B cell (primary cell): ENCODE measurements around the gene SRP54. TPM values are rescaled to one million over a fixed set of nuclear protein-coding genes. Genes with fewer than 3 reads are reported as not detected.

Experiments used
- ATAC-seq: fragments of 200-7000 bp; cut with Tn5 transposase; one replicate; pipeline ENCODE4 v1.10.0; 2021; ENCODE audit warnings: low read depth, mild to moderate bottlenecking, moderate number of reproducible peaks, moderate library complexity
- CTCF ChIA-PET: fragments of 350-600 bp; sonication (Branson Sonifier 250); formaldehyde crosslinking; loops from one replicate; lab custom pipeline; 2021; ENCODE audit warnings: antibody characterized with exemption, inconsistent platforms; lab: Charles Lee
- POLR2A ChIA-PET: fragments of 350-600 bp; sonication (Branson Sonifier 250); formaldehyde crosslinking; loops from one replicate; lab custom pipeline; 2021; ENCODE audit warnings: antibody characterized with exemption; lab: Charles Lee
- DNase-seq: peaks from one replicate; pipeline ENCODE4 v3.0.0; 2013
- H2AFZ ChIP-seq: 2 replicates; pipeline ENCODE4 v1.6.1; 2012; ENCODE audit warnings: mild to moderate bottlenecking, low read depth, low read length; ENCODE audit not compliant: insufficient read depth, poor library complexity, severe bottlenecking
- H3K27ac ChIP-seq, 2 donors: 1 replicate in 1 of 2; 2 replicates in 1 of 2; pipeline ENCODE4 v1.5.1; 2012 to 2013; ENCODE audit warnings: low read length in 2 of 2, mild to moderate bottlenecking in 2 of 2, moderate library complexity in 1 of 2
- H3K27me3 ChIP-seq, 4 experiments: fragments of 200-600 bp in 1 of 4; sonication (generic) in 1 of 4; replicated peaks in 1 of 4; 1 replicate in 2 of 4; 2 replicates in 2 of 4; pipeline versions ENCODE4 v1.6.1 to v1.7.0; 2013 to 2016; ENCODE audit warnings: low read length in 3 of 4, mild to moderate bottlenecking in 2 of 4, mixed read lengths in 1 of 4, moderate library complexity in 1 of 4; ENCODE audit not compliant: insufficient read depth in 4 of 4, control insufficient read depth in 3 of 4; ENCODE audit errors: control extremely low read depth in 1 of 4
- H3K36me3 ChIP-seq, 2 experiments: replicated peaks in 1 of 2; 1 replicate in 1 of 2; 2 replicates in 1 of 2; pipeline versions ENCODE4 v1.6.1 to v1.7.1; 2013; ENCODE audit warnings: low read length in 1 of 2; ENCODE audit not compliant: insufficient read depth in 2 of 2, control insufficient read depth in 1 of 2; ENCODE audit errors: control extremely low read depth in 1 of 2, extremely low read depth in 1 of 2
- H3K4me1 ChIP-seq, 2 donors: fragments of 200-600 bp in 1 of 2; sonication (generic) in 1 of 2; 1 replicate in 1 of 2; 2 replicates in 1 of 2; pipeline versions ENCODE4 v1.5.1 to v1.6.1; 2013 to 2017; ENCODE audit warnings: low read length in 2 of 2; ENCODE audit not compliant: control insufficient read depth in 2 of 2, insufficient read depth in 2 of 2
- H3K4me2 ChIP-seq: replicated peaks from 2 replicates; pipeline ENCODE3; 2012; ENCODE audit warnings: mild to moderate bottlenecking, low read depth, low read length; ENCODE audit not compliant: poor library complexity, severe bottlenecking
- H3K4me3 ChIP-seq, 5 experiments: fragments of 200-600 bp in 1 of 5; sonication (generic) in 1 of 5; 1 replicate in 3 of 5; 2 replicates in 2 of 5; pipeline versions ENCODE4 v1.5.1 to v1.7.0; 2011 to 2016; ENCODE audit warnings: low read length in 4 of 5, mild to moderate bottlenecking in 4 of 5, low read depth in 2 of 5, control low read depth in 1 of 5, moderate library complexity in 1 of 5; ENCODE audit not compliant: insufficient read depth in 1 of 5; ENCODE audit errors: control extremely low read depth in 1 of 5, extremely low read depth in 1 of 5
- H3K79me2 ChIP-seq: fragments of 200-600 bp; sonication (generic); one replicate; pipeline ENCODE4 v1.6.0; 2016; ENCODE audit warnings: low read length; ENCODE audit not compliant: control insufficient read depth, insufficient read depth
- H3K9ac ChIP-seq: fragments of 200-600 bp; sonication (generic); 2 replicates; pipeline ENCODE4 v1.6.1; 2017; ENCODE audit warnings: mild to moderate bottlenecking, low read length, moderate library complexity
- H3K9me3 ChIP-seq, 3 donors: one replicate each; pipeline versions ENCODE4 v1.6.1 to v1.7.1; 2013; ENCODE audit warnings: low read length in 2 of 3; ENCODE audit not compliant: control insufficient read depth in 2 of 3, insufficient read depth in 1 of 3; ENCODE audit errors: control extremely low read depth in 1 of 3
- H4K20me1 ChIP-seq: 2 replicates; pipeline ENCODE4 v1.6.0; 2012; ENCODE audit warnings: mild to moderate bottlenecking, low read length; ENCODE audit not compliant: insufficient read depth, control insufficient read depth, poor library complexity, severe bottlenecking
- H3K27ac Mint-ChIP-seq: one replicate; pipeline ENCODE4 v1.8.0; 2021; ENCODE audit warnings: mixed read lengths
- H3K27me3 Mint-ChIP-seq: one replicate; pipeline ENCODE4 v1.8.0; 2021; ENCODE audit warnings: mixed read lengths
- H3K4me1 Mint-ChIP-seq: one replicate; pipeline ENCODE4 v1.8.0; 2021; ENCODE audit warnings: mixed read lengths
- H3K4me3 Mint-ChIP-seq: one replicate; pipeline ENCODE4 v1.8.0; 2021; ENCODE audit warnings: mixed read lengths
- H3K9me3 Mint-ChIP-seq: one replicate; pipeline ENCODE4 v1.8.0; 2022; ENCODE audit warnings: mixed read lengths; ENCODE audit not compliant: insufficient read depth
- EZH2 ChIP-seq: IDR thresholded peaks from 2 replicates; pipeline ENCODE4 v1.6.1; 2012; ENCODE audit warnings: borderline replicate concordance, low read depth, mild to moderate bottlenecking, moderate library complexity, low read length; ENCODE audit not compliant: insufficient read depth, poor library complexity, severe bottlenecking
- WGBS: methylation state at CpG from one replicate; pipeline ENCODE4 v1.1.5; 2013; ENCODE audit warnings: missing lambda C conversion rate; ENCODE audit not compliant: insufficient coverage; 5-methylcytosine and 5-hydroxymethylcytosine counted together
- intact Hi-C: fragments of 100-400 bp; cut with micrococcal nuclease; formaldehyde crosslinking; loops from one replicate; pipeline ENCODE4 v1.10.0; 2022
- polyA plus RNA-seq: library from polyadenylated mRNA; depleted of rRNA; stranded (reverse); fragments of >200 nt; gene quantifications from 2 replicates; pipeline ENCODE4 v1.2.3, GENCODE V29; 2012
- total RNA-seq, 2 donors: library from RNA; stranded (reverse); fragments of 120-200 nt in 1 of 2; gene quantifications; 1 replicate in 1 of 2; 2 replicates in 1 of 2; pipeline versions ENCODE4 v1.2.3 to v1.2.4, GENCODE V29; 2013 to 2022
- TF ChIP-seq, protein P1 (sequence below): fragments of 200-600 bp; IDR thresholded peaks from one replicate; pipeline ENCODE4 v1.8.0; 2022; ENCODE audit warnings: antibody characterized with exemption, mild to moderate bottlenecking

The SRP54 gene
- total and polyA plus RNA-seq, 2 donors (not counting 1 experiment from before 2014, with no cell fraction given) = 18.4 to 54.9 TPM

GRCh38 chr14:35047976-35048513, 65.3 kb downstream of the SRP54 start:
- Histone ChIP-seq H3K4me1 (peaks cover 11 to 15% of the 10 kb centered on the region in 2 donors), H3K4me2 (no peak overlapping the region), H3K9me3 (no peaks in the 10 kb centered on the region), H3K27me3 (no peaks in the 10 kb centered on the region), H2AFZ (no peak overlapping the region), H3K79me2 (peaks cover 29% of the 10 kb centered on the region), H3K36me3 (peaks cover 0 to 10% of the 10 kb centered on the region in 2 experiments), H3K27ac (no peak overlapping the region), H3K9ac (no peak overlapping the region), H3K4me3 (no peak overlapping the region), H4K20me1 (no peaks in the 10 kb centered on the region)
- Mint-ChIP-seq H3K4me1 (peaks cover 26% of the 10 kb centered on the region), H3K27me3 (no peaks in the 10 kb centered on the region), H3K4me3 (peak overlapping the region; percentile 82), H3K27ac (peak overlapping the region; percentile 24), H3K9me3 (no peaks in the 10 kb centered on the region)
- TF ChIP-seq, protein P1, sequence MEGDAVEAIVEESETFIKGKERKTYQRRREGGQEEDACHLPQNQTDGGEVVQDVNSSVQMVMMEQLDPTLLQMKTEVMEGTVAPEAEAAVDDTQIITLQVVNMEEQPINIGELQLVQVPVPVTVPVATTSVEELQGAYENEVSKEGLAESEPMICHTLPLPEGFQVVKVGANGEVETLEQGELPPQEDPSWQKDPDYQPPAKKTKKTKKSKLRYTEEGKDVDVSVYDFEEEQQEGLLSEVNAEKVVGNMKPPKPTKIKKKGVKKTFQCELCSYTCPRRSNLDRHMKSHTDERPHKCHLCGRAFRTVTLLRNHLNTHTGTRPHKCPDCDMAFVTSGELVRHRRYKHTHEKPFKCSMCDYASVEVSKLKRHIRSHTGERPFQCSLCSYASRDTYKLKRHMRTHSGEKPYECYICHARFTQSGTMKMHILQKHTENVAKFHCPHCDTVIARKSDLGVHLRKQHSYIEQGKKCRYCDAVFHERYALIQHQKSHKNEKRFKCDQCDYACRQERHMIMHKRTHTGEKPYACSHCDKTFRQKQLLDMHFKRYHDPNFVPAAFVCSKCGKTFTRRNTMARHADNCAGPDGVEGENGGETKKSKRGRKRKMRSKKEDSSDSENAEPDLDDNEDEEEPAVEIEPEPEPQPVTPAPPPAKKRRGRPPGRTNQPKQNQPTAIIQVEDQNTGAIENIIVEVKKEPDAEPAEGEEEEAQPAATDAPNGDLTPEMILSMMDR = no peak
- TF ChIP-seq EZH2 = no peak
- intact Hi-C loops = loop anchor here (5.0 to 10.0 kb wide), 4 partner anchors 416 to 1274 kb away; partner anchors contain the start of genes EAPP, INSM2, MBIP and SNX6
- ChIA-PET POLR2A (no interaction called here), CTCF (interaction anchor here (0.7 to 1.7 kb wide), 3 partner anchors 15 to 368 kb away, joined by 3 to 4 read pairs (median 4); no protein-coding TSS in a partner anchor)
- ATAC-seq = no peak
- no peak for DNase-seq
- WGBS = no CpG with 5 or more reads among the region's 4 CpGs

- DNase-seq (no peak), ATAC-seq (no peak)
- H3K27me3 Mint-ChIP-seq = no peaks in the 10 kb centered on the region
- Histone ChIP-seq H2AFZ (no peak overlapping the region), H3K27ac (no peak overlapping the region), H3K79me2 (peaks cover 29% of the 10 kb centered on the region), H4K20me1 (no peaks in the 10 kb centered on the region), H3K4me3 (no peak overlapping the region), H3K4me1 (peaks cover 5 to 8% of the 10 kb centered on the region in 2 donors), H3K9me3 (no peaks in the 10 kb centered on the region), H3K36me3 (peaks cover 0 to 10% of the 10 kb centered on the region in 2 experiments), H3K4me2 (no peak overlapping the region), H3K9ac (no peak overlapping the region), H3K27me3 (no peaks in the 10 kb centered on the region)
- peaks cover 17% of the 10 kb centered on the region for H3K4me1 Mint-ChIP-seq
- no peaks in the 10 kb centered on the region for H3K9me3 Mint-ChIP-seq
- ChIA-PET CTCF (no interaction called here), POLR2A (interaction anchor here (0.6 kb wide), 1 partner anchor 534 kb away, joined by 3 read pairs; no protein-coding TSS in a partner anchor)
- TF ChIP-seq, protein P1 = no peak
- TF ChIP-seq EZH2 = no peak
- no peak overlapping the region for H3K4me3 Mint-ChIP-seq
- H3K27ac Mint-ChIP-seq = no peak overlapping the region
- intact Hi-C loops = no loop called here
- no CpG with 5 or more reads among the region's 1 CpG for WGBS
Observed at GRCh38 chr14:35050652-35051051, 67.9 kb downstream of the SRP54 start.
